GM23338 (cell line): Measurements from ENCODE around the gene DAGLA.
"Not testable (repeated sequence)": the region's sequence is repeated elsewhere in the genome, so short reads cannot be mapped to it uniquely, and the experiment has no call there.

Experiments
- EZH2 ChIP-seq: fragments of 200-600 bp; sonication (generic); IDR thresholded peaks from one replicate; pipeline ENCODE4 v1.8.0; 2017; ENCODE audit warnings: antibody characterized with exemption, mild to moderate bottlenecking, low read depth; ENCODE audit not compliant: unreplicated experiment
- REST ChIP-seq: IDR thresholded peaks from one replicate; pipeline ENCODE4 v1.6.1; 2018; ENCODE audit warnings: antibody characterized with exemption; ENCODE audit not compliant: unreplicated experiment
- TF ChIP-seq, protein P1 (sequence below), 2 experiments: fragments of 200-600 bp in 1 of 2; sonication (generic) in 1 of 2; conservative IDR thresholded peaks; 2 replicates each; pipeline versions ENCODE4 v1.5.1 to v1.6.1; 2016 to 2017; ENCODE audit warnings: antibody characterized with exemption in 2 of 2, low read depth in 2 of 2, mild to moderate bottlenecking in 2 of 2, moderate library complexity in 1 of 2

DNA sequence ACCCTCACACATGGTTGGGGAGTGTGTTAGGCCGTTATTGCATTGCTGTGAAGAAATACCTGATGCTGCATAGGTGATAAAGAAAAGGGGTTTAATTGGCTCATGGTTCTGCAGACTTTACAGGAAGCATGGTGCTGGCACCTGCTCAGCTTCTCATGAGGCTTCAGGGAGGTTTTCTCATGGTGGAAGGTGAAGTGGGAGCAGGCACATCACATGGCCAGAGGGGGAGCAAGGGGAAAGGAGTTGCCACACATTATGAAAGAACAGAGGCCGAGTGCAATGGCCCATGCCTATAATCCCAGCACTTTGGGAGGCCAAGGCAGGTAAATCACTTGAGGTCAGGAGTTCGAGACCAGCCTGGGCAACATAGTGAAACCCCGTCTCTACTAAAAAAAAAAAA is 19.2 kb upstream of the DAGLA start:
- TF ChIP-seq, protein P1, sequence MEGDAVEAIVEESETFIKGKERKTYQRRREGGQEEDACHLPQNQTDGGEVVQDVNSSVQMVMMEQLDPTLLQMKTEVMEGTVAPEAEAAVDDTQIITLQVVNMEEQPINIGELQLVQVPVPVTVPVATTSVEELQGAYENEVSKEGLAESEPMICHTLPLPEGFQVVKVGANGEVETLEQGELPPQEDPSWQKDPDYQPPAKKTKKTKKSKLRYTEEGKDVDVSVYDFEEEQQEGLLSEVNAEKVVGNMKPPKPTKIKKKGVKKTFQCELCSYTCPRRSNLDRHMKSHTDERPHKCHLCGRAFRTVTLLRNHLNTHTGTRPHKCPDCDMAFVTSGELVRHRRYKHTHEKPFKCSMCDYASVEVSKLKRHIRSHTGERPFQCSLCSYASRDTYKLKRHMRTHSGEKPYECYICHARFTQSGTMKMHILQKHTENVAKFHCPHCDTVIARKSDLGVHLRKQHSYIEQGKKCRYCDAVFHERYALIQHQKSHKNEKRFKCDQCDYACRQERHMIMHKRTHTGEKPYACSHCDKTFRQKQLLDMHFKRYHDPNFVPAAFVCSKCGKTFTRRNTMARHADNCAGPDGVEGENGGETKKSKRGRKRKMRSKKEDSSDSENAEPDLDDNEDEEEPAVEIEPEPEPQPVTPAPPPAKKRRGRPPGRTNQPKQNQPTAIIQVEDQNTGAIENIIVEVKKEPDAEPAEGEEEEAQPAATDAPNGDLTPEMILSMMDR (conservative IDR thresholded peaks at IDR 0.05; ENCODE audit: low read depth in 2 of 2) = peak in 1 of 2 experiments; percentile 44; a peak in 2 of 4 replicates
- not testable (repeated sequence) for TF ChIP-seq EZH2, REST
